ENCODE data around the gene MEX3A. TPM values are rescaled to one million over a fixed set of nuclear protein-coding genes. Genes with fewer than 3 reads are reported as not detected.

The MEX3A gene
- total RNA-seq, 1 experiment from 2014 or later: 6.1 TPM

DNA sequence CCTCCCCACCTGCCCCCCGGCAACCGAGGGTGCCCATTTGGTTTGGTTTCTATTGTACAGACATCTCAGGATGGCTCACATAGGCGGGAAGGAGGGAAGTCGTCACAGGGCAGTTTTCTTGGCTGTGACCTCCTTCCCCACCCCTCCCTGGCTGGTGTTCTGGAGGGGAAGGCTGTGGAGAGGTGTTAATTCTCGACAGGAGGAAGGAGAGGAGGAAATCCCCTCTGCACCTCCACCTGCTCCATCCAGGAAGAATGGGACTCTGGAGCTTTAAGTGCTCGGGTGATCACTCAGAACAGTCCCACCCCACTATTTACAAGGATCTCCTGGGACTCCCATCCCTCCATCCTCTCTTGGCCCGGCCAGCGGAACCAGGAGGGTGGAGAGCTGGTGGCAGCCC is 7.6 kb downstream of the MEX3A start:
- no peak overlapping the region for H3K4me2 ChIP-seq (ENCODE audit: low read length)
- no peak for TF ChIP-seq ZNF274 (IDR thresholded peaks at IDR 0.05; ENCODE audit: low read depth, low read length)
- no peak overlapping the region for H3K4me3 ChIP-seq (replicated peaks in 1 of 2; ENCODE audit: low read depth in 1 of 2, low read length in 2 of 2)
- no TSS peak for BruUV-seq (replicated peaks)
- H3K4me1 ChIP-seq (ENCODE audit: control insufficient read depth in 1 of 2, insufficient read depth in 2 of 2, low read length in 2 of 2): peaks cover 0 to 11% of the 10 kb centered on the region in 2 experiments; a peak in 2 of 4 replicates
- DNase-seq (ENCODE audit: low read depth, low spot score) (no peak), ATAC-seq (no peak)
- ChIA-PET CTCF (no interaction called here), POLR2A (no interaction called here), RAD21 (ENCODE audit: low non-redundant PET in 1 of 2, low total read pairs in 2 of 2, uncharacterized antibody in 2 of 2, unreplicated experiment in 2 of 2) (no interaction called here)
- no peak overlapping the region for H2AFZ ChIP-seq (ENCODE audit: low read depth, low read length, poor library complexity, severe bottlenecking)
- H3K27me3 ChIP-seq (ENCODE audit: insufficient read depth, low read length): no peaks in the 10 kb centered on the region
- H3K9me3 ChIP-seq (ENCODE audit: control insufficient read depth in 1 of 2, insufficient read depth in 1 of 2, low read depth in 1 of 2, low read length in 2 of 2): no peaks in the 10 kb centered on the region
- no peak overlapping the region for H3K27ac ChIP-seq (ENCODE audit: low read depth, low read length)
- H3K79me2 ChIP-seq (ENCODE audit: insufficient read depth, low read length): no peaks in the 10 kb centered on the region
- peaks cover 13 to 20% of the 10 kb centered on the region in 2 experiments for H3K36me3 ChIP-seq (ENCODE audit: control insufficient read depth in 1 of 2, insufficient read depth in 2 of 2, low read length in 2 of 2)
- no peaks in the 10 kb centered on the region for H4K20me1 ChIP-seq (ENCODE audit: insufficient read depth)
- no peak overlapping the region for H3K9ac ChIP-seq (ENCODE audit: low read length)
- intact Hi-C loops (cut with micrococcal nuclease): no loop called here
- no peaks in the 10 kb centered on the region for H3K9me2 ChIP-seq (ENCODE audit: insufficient read depth)

- BruUV-seq (replicated peaks): no TSS peak
- DNase-seq (ENCODE audit: low read depth, low spot score) (no peak), ATAC-seq (no peak)
- ChIA-PET RAD21 (ENCODE audit: low non-redundant PET in 1 of 2, low total read pairs in 2 of 2, uncharacterized antibody in 2 of 2, unreplicated experiment in 2 of 2) (no interaction called here), POLR2A (no interaction called here), CTCF (no interaction called here)
- Histone ChIP-seq H3K27me3 (ENCODE audit: insufficient read depth, low read length) (no peaks in the 10 kb centered on the region), H3K9me3 (ENCODE audit: control insufficient read depth in 1 of 2, insufficient read depth in 1 of 2, low read depth in 1 of 2, low read length in 2 of 2) (no peaks in the 10 kb centered on the region), H2AFZ (ENCODE audit: low read depth, low read length, poor library complexity, severe bottlenecking) (no peak overlapping the region), H3K9ac (ENCODE audit: low read length) (no peak overlapping the region), H3K79me2 (ENCODE audit: insufficient read depth, low read length) (no peaks in the 10 kb centered on the region), H3K27ac (ENCODE audit: low read depth, low read length) (no peak overlapping the region), H3K9me2 (ENCODE audit: insufficient read depth) (no peaks in the 10 kb centered on the region), H4K20me1 (ENCODE audit: insufficient read depth) (no peaks in the 10 kb centered on the region), H3K36me3 (ENCODE audit: control insufficient read depth in 1 of 2, insufficient read depth in 2 of 2, low read length in 2 of 2) (peaks cover 15 to 27% of the 10 kb centered on the region in 2 experiments), H3K4me3 (replicated peaks in 1 of 2; ENCODE audit: low read depth in 1 of 2, low read length in 2 of 2) (no peak overlapping the region), H3K4me1 (ENCODE audit: control insufficient read depth in 1 of 2, insufficient read depth in 2 of 2, low read length in 2 of 2) (peaks cover 0 to 11% of the 10 kb centered on the region in 2 experiments; a peak in 2 of 4 replicates), H3K4me2 (ENCODE audit: low read length) (no peak overlapping the region)
- intact Hi-C loops (cut with micrococcal nuclease): no loop called here
- TF ChIP-seq ZFX (IDR thresholded peaks at IDR 0.05): no peak
- no peak for TF ChIP-seq ZNF274 (IDR thresholded peaks at IDR 0.05; ENCODE audit: low read depth, low read length)
- TF ChIP-seq, protein P1, sequence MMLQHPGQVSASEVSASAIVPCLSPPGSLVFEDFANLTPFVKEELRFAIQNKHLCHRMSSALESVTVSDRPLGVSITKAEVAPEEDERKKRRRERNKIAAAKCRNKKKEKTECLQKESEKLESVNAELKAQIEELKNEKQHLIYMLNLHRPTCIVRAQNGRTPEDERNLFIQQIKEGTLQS (IDR thresholded peaks at IDR 0.05): no peak
Observed at GRCh38 chr1:156073740-156074139, 8.5 kb downstream of the MEX3A start.
